Ishikawa (cell line): ENCODE measurements around the gene SLC11A2.

Source experiments
- CEBPB ChIP-seq: IDR thresholded peaks from 2 replicates; pipeline ENCODE4 v1.6.1; 2012
- CREB1 ChIP-seq: IDR thresholded peaks from 2 replicates; pipeline ENCODE4 v1.6.1; 2012; ENCODE audit warnings: low read depth
- EGR1 ChIP-seq: IDR thresholded peaks from 2 replicates; pipeline ENCODE4 v1.6.1; 2012
- EP300 ChIP-seq: IDR thresholded peaks from 2 replicates; pipeline ENCODE4 v1.6.1; 2012; ENCODE audit warnings: borderline replicate concordance
- FOXM1 ChIP-seq: IDR thresholded peaks from 2 replicates; pipeline ENCODE4 v1.6.1; 2012; ENCODE audit warnings: low read depth, borderline replicate concordance
- MAX ChIP-seq: IDR thresholded peaks from 2 replicates; pipeline ENCODE4 v1.6.1; 2012
- NFIC ChIP-seq: IDR thresholded peaks from 2 replicates; pipeline ENCODE4 v1.6.1; 2012
- RAD21 ChIP-seq: IDR thresholded peaks from 2 replicates; pipeline ENCODE4 v1.6.1; 2012; ENCODE audit warnings: low read depth
- REST ChIP-seq: IDR thresholded peaks from 2 replicates; pipeline ENCODE4 v1.6.1; 2012; ENCODE audit warnings: low read depth, mild to moderate bottlenecking
- TAF1 ChIP-seq: IDR thresholded peaks from 2 replicates; pipeline ENCODE4 v1.6.1; 2012; ENCODE audit warnings: low read depth, mild to moderate bottlenecking
- TCF12 ChIP-seq: IDR thresholded peaks from 2 replicates; pipeline ENCODE4 v1.6.1; 2012; ENCODE audit warnings: low read depth
- TEAD4 ChIP-seq: IDR thresholded peaks from 2 replicates; pipeline ENCODE4 v1.6.1; 2012
- USF1 ChIP-seq: IDR thresholded peaks from 2 replicates; pipeline ENCODE4 v1.6.1; 2012
- YY1 ChIP-seq: IDR thresholded peaks from 2 replicates; pipeline ENCODE4 v1.6.1; 2012; ENCODE audit warnings: low read depth
- ZBTB7A ChIP-seq: IDR thresholded peaks from 2 replicates; pipeline ENCODE4 v1.6.1; 2012; ENCODE audit warnings: low read depth

Gene SLC11A2

DNA sequence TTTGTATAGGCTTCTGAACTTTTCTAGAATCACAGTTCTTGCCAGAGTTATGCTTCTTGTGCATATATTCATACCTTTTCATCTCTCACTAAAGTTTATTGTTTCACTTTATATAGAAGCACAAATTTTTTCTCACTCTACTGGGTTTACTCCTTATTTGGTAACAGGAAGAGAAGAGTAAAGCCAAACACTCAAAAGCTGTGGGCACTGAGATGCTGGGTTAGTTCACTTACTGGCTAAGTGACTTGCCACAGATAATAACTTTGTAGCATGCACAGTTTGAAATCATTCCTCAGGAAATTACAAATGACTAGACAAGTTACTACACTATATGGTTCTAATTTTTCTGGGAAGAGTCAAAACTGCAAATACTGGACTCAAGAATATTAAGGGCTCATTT lies 66.1 kb downstream of the SLC11A2 start:
- no peak for TF ChIP-seq USF1
- no peak for TF ChIP-seq TAF1
- no peak for TF ChIP-seq NFIC
- no peak for TF ChIP-seq EP300
- TF ChIP-seq TEAD4 = no peak
- TF ChIP-seq CEBPB = no peak
- TF ChIP-seq CREB1 = no peak
- no peak for TF ChIP-seq YY1
- TF ChIP-seq RAD21 = no peak
- no peak for TF ChIP-seq MAX
- no peak for TF ChIP-seq FOXM1
- TF ChIP-seq ZBTB7A = no peak
- no peak for TF ChIP-seq REST
- TF ChIP-seq TCF12 = no peak
- no peak for TF ChIP-seq EGR1

- TF ChIP-seq ZBTB7A (no peak), YY1 (no peak), NFIC (no peak), EGR1 (no peak), RAD21 (no peak), CEBPB (no peak)
Observed at GRCh38 chr12:50955697-50956096, 70.5 kb downstream of the SLC11A2 start.

GRCh38 chr12:50955288-50955687 lies 70.9 kb downstream of the SLC11A2 start:
- no peak for TF ChIP-seq RAD21

DNA sequence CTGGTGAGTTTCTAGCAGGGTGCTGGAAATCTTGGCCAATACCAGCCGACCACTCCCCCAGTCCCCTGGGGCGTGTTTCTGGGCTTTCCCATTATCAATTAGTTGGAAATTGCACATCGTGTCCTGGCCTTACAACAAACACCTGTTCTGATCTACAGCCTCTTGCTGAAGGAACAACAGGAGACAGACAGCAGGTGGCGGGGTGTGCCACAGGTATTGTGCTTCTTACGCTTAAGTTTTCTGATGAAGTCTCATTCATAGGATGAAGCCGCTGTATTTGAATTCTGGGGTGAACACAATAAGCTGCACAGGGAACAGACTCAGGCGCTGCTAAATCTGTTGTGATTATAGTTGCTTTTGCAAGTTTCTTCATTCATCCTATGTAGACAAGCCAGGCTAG lies 73.1 kb downstream of the SLC11A2 start:
- TF ChIP-seq CEBPB (no peak), EGR1 (no peak), MAX (no peak), RAD21 (peak; percentile 23; the same call in 1 of the 2 replicates), FOXM1 (no peak), EP300 (no peak)

DNA sequence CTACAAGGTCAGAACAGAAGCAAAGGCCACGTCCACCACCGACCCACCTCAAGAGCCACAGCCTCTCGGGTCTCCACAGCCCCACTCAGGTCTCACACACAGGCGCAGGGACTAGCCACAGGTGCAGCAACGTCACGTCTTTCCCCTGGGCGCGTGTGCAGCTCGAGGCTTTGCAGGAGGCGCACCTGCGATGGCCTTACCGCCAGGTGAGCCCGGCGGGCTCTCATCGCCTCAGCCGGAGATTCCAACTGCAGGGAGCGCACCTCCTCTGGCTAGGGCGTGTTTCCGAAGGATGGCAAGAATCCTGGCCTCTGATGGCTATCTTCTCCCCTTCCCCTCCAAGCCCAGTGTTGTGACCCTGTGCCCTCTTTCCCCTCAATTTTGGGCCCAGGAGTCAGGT lies 73.7 kb downstream of the SLC11A2 start, which contains the start of gene HIGD1C:
Gene HIGD1C, plus strand, starts transcription at position 35 of the 400 bp plus-strand sequence. CDS start 1,455 bp downstream, outside the sequence.
- no peak for TF ChIP-seq YY1
- TF ChIP-seq EP300 = no peak
- TF ChIP-seq TAF1 = no peak
- no peak for TF ChIP-seq NFIC
- TF ChIP-seq ZBTB7A = no peak
- TF ChIP-seq USF1 = no peak
- no peak for TF ChIP-seq CEBPB
- no peak for TF ChIP-seq TEAD4
- TF ChIP-seq FOXM1 = no peak
- no peak for TF ChIP-seq CREB1

DNA sequence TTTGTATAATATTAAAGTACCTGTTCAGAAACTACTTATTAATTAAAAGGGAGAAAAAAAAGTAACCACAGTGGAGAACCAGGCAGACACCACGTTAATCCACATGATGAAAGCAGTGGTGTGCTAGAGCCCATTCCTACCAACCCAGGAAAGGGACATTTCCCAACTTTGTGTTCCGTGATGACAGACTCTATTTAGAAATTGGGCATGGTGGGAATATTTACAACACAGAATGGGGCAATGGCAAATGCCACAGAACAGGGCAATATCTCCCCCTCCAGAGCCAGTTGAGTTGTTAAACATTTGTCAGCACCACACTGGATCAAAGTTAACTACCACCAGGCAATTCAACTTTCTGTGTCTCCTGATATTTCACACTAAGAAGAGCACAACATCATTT lies 75.1 kb downstream of the SLC11A2 start:
- TF ChIP-seq USF1 (no peak), YY1 (no peak), MAX (no peak), TCF12 (no peak), RAD21 (no peak), NFIC (no peak), EGR1 (no peak), REST (no peak), TEAD4 (no peak), FOXM1 (no peak), CREB1 (no peak), ZBTB7A (no peak), CEBPB (no peak)
